WI38 (cell line): ENCODE results near the gene CPE.
"Not testable (repeated sequence)": the region's sequence is repeated elsewhere in the genome, so short reads cannot be mapped to it uniquely, and the experiment has no call there.

Experiments used
- H3K4me3 ChIP-seq: 2 replicates; pipeline ENCODE4 v1.5.1; 2011; ENCODE audit warnings: low read depth, mild to moderate bottlenecking, control low read depth, low read length
- CTCF ChIP-seq: IDR thresholded peaks from 2 replicates; pipeline ENCODE4 v1.5.1; 2012; ENCODE audit warnings: low read depth, mild to moderate bottlenecking, control low read depth, low read length

CPE gene

GRCh38 chr4:165439981-165440380 lies 61.2 kb downstream of the CPE start:
- H3K4me3 ChIP-seq, result no peak overlapping the region
- no peak for TF ChIP-seq CTCF

GRCh38 chr4:165440415-165441158 lies 61.8 kb downstream of the CPE start:
- TF ChIP-seq CTCF, result no peak
- H3K4me3 ChIP-seq, result no peak overlapping the region

GRCh38 chr4:165443276-165443675 lies 64.5 kb downstream of the CPE start:
- no peak overlapping the region for H3K4me3 ChIP-seq
- TF ChIP-seq CTCF, result no peak

- H3K4me3 ChIP-seq, result no peak overlapping the region
- TF ChIP-seq CTCF, result no peak
These were observed 69.9 kb downstream of the CPE start for GRCh38 chr4:165448700-165449099.

GRCh38 chr4:165449333-165449732 lies 70.5 kb downstream of the CPE start:
- no peak for TF ChIP-seq CTCF
- no peak overlapping the region for H3K4me3 ChIP-seq

GRCh38 chr4:165450871-165451270 lies 72.1 kb downstream of the CPE start:
- no peak for TF ChIP-seq CTCF
- H3K4me3 ChIP-seq, result no peak overlapping the region

GRCh38 chr4:165453140-165453539 lies 74.3 kb downstream of the CPE start:
- not testable (repeated sequence) for H3K4me3 ChIP-seq

- no peak for TF ChIP-seq CTCF
- H3K4me3 ChIP-seq, result no peak overlapping the region
These were observed 75.6 kb downstream of the CPE start for GRCh38 chr4:165454426-165454825.
